HG03064 (cell line): Measurements from ENCODE around the gene GUCY1A1.

Experiments used
- ATAC-seq: cut with Tn5 transposase; IDR thresholded peaks from one replicate; pipeline ENCODE4 v1.9.1; 2021; ENCODE audit warnings: low read depth; ENCODE audit not compliant: unreplicated experiment

Gene GUCY1A1

DNA sequence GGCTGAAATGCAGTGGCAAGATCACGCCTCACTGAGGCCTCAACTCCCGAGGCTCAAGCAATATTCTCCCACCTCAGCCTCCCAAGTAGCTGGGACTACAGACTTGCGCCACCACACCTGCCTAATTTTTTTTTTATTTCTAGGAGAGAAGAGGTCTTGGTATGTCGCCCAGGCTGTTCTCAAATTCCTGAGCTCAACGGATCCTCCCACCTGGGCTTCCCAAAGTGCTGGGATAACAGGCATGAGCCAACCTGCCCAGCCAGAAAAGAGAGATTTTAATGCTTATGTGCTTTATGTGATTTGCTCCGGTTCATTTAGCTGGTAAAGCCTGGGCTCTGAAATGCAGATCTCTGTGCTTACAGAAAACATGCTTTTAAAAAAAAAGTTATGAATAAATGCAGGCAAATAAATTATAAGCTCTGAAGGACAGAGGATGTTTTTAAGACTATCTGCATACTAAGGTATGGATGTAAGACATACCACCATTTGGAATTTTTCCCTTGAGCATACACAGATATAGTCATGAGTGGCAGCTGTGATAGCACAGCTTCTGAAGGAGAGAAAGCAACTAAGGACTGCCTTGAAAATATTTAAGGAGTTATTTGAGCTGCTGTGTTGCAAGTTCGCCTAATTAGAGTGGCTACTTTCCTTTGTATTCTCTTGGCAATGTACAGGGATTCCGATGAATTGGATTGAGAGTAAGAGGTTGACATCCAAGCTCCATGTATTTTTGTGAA is 106.0 kb downstream of the GUCY1A1 start:
- no peak for ATAC-seq

DNA sequence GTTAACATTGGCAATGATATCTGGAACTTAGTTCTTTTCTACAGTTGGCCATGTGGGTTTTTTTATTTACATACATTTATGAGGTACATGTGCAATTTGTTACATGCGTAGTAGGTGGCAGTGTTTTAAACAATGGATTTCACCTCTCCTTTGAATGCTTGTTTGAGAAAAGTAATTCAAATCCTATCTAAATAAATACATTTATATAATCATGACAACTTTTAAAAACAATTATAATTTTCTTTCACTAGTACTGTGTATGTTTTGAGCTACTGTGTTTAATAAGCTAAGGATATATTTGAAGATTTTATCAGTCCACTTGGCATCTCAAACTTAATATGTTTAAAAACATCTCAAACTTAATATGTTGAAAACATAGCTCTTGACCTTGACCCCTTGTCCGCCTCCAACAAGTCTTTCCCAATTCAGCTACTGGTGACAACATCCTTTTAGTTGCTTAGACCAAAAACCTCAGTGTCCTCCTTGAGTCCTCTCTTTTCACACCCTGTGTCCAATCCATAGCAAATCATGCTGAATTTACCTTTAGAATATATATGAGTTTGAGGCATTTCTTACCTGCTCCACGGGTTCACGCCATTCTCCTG is 106.7 kb downstream of the GUCY1A1 start:
- ATAC-seq = no peak

DNA sequence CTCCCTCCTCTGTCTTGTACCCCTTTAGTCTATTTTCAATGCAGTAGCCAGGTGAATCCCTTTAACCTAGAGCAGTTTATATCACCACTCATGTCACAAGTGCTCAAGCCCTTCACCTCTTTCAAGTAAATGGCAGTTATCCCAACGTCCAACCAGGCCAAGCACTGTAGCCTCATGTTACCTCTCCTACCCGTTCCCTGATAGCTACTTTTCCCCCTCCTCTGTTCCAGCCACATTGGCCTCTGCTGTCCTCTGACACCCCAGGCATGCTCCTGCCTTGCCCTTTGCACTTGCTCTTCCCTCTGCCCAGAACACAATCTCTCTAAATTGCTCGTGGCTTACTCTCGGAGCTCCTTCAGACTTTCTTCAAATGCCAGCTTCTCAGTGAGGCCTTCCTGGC is 107.4 kb downstream of the GUCY1A1 start:
- ATAC-seq = no peak

DNA sequence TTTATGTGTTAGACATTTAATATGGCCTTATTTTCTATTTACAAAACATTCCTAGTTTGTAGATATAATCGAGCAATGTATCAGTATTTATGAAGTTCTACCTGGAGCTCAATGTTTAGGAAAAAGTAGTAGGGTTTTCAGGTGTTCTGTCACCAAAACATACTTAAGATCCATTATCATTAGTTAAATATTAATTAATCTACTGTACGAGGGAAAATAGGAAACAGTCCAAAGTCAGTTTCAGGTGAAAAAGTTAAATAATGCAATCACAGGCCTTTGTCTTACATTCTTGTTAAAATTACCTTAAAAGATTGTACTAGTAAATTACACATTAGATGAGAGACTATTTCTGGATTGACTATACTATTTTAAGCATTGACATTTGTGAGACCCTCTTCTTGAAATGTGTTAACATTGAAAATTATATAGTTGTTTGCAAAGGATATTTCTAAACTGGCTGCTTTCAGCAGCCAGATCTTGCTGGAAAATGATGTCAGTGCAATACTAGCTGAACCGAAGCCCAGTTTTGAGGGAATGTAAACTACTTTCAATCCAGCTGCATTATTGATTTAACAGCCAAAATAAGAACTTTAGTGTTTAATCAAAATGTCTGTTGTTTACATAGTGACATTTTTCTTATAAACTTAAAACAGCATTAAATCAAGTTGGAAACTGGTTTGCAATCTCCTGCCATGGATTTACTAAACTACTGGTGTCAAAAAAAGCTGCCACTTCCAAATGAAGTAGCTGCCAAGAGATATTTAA is 111.5 kb downstream of the GUCY1A1 start:
- no peak for ATAC-seq

DNA sequence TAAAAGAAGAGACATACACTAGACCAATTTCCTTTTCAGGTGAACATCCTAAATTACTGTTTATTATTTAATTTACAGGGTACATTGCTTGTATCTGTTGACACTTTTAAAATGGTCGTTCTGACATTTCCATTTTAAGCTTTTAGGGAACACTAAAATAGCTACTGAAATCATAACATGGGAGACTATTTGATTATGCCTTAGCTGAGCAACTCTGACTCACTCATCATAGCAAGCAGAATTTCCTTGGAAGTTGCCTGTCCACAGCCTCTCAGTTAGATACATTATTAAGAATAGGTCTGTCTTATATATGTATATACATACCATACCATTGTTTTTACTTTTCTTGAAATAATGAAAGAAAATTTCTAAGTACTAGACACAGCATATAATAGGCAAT is 114.1 kb downstream of the GUCY1A1 start:
- no peak for ATAC-seq

DNA sequence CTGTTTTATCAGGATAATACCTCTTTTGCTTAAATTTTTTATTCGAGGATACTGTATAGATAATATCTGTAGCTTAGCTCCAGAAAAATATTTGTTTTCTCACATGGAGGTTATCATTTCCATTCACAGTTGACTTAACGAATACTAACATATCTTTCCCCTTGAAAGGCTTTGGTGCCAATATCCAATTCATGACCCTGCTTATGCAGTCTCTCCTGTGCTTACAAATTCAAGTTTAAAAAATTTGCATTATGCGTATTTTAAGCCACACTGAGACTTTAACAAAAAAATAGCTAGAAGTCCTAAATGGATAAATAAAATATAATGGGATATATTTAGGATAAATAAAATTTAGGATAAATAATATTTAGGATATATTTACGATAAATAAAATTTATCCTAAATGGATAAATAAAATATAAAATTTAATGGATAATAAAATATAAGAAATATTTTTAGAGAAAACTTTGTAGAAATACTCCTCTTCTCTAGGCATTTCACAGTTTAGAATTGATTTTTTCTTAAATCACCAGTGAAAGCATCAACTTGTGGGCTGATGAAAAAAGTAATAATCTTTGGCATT is 114.7 kb downstream of the GUCY1A1 start:
- ATAC-seq = no peak
